SK-N-SH treated with all-trans-retinoic acid at 6 μM for 48 hours (cell line): ENCODE results near the gene TBXA2R.

ENCODE experiments used
- ATAC-seq: fragments of 200-7000 bp; cut with Tn5 transposase; 3 replicates; pipeline ENCODE4 v1.9.1; 2020; ENCODE audit warnings: mild to moderate bottlenecking, moderate library complexity
- ARNTL ChIP-seq: fragments of 450-650 bp; formaldehyde crosslinking; IDR thresholded peaks from 2 replicates; pipeline ENCODE4 v1.5.0; 2020; ENCODE audit warnings: low read depth, mild to moderate bottlenecking, moderate library complexity, borderline replicate concordance
- BACH2 ChIP-seq: fragments of 250-450 bp; sonication (Bioruptor Pico); IDR thresholded peaks from 2 replicates; pipeline ENCODE4 v1.9.0; 2021; ENCODE audit warnings: mild to moderate bottlenecking, borderline replicate concordance
- CSDC2 ChIP-seq: fragments of 250-450 bp; sonication (Bioruptor Pico); IDR thresholded peaks from 2 replicates; pipeline ENCODE4 v1.5.0; 2020; ENCODE audit warnings: mild to moderate bottlenecking, moderate library complexity
- CSRNP3 ChIP-seq: fragments of 250-450 bp; sonication (Bioruptor Pico); IDR thresholded peaks from 2 replicates; pipeline ENCODE4 v1.5.1; 2021; ENCODE audit warnings: mild to moderate bottlenecking, moderate library complexity
- ESRRG ChIP-seq: fragments of 250-450 bp; sonication (Bioruptor Pico); IDR thresholded peaks from 2 replicates; pipeline ENCODE4 v1.6.1; 2021; ENCODE audit warnings: mild to moderate bottlenecking
- GLIS3 ChIP-seq: fragments of 250-450 bp; sonication (Bioruptor Pico); IDR thresholded peaks from 2 replicates; pipeline ENCODE4 v1.5.0; 2020; ENCODE audit warnings: mild to moderate bottlenecking, moderate library complexity
- ISL1 ChIP-seq: fragments of 250-450 bp; sonication (Bioruptor Pico); IDR thresholded peaks from 2 replicates; pipeline ENCODE4 v2.1.2; 2022; ENCODE audit warnings: mild to moderate bottlenecking, moderate library complexity
- OSR1 ChIP-seq: fragments of 250-450 bp; sonication (Bioruptor Pico); IDR thresholded peaks from 2 replicates; pipeline ENCODE4 v1.8.0; 2022; ENCODE audit warnings: moderate library complexity, mild to moderate bottlenecking, inconsistent platforms
- PPARA ChIP-seq: fragments of 250-450 bp; sonication (Bioruptor Pico); IDR thresholded peaks from 2 replicates; pipeline ENCODE4 v1.5.0; 2020; ENCODE audit warnings: mild to moderate bottlenecking, borderline replicate concordance
- SNAI2 ChIP-seq: fragments of 250-450 bp; sonication (Bioruptor Pico); IDR thresholded peaks from 2 replicates; pipeline ENCODE4 v1.5.0; 2020; ENCODE audit warnings: mild to moderate bottlenecking, moderate library complexity
- TCF4 ChIP-seq: fragments of 250-450 bp; sonication (Bioruptor Pico); IDR thresholded peaks from 2 replicates; pipeline ENCODE4 v1.8.0; 2021; ENCODE audit warnings: mild to moderate bottlenecking, moderate library complexity, borderline replicate concordance
- TOX ChIP-seq: fragments of 250-450 bp; sonication (Bioruptor Pico); IDR thresholded peaks from 2 replicates; pipeline ENCODE4 v1.8.0; 2021; ENCODE audit warnings: mild to moderate bottlenecking, moderate library complexity, borderline replicate concordance
- ZC3H10 ChIP-seq: fragments of 250-450 bp; sonication (Bioruptor Pico); IDR thresholded peaks from 2 replicates; pipeline ENCODE4 v1.5.1; 2021; ENCODE audit warnings: mild to moderate bottlenecking, moderate library complexity
- ZFP3 ChIP-seq: fragments of 250-450 bp; sonication (Bioruptor Pico); IDR thresholded peaks from 2 replicates; pipeline ENCODE4 v1.5.0; 2020; ENCODE audit warnings: mild to moderate bottlenecking, moderate library complexity
- ZNF565 ChIP-seq: fragments of 450-650 bp; formaldehyde crosslinking; conservative IDR thresholded peaks from 2 replicates; pipeline ENCODE4 v1.5.0; 2020; ENCODE audit warnings: low read depth, mild to moderate bottlenecking, moderate library complexity
- ZNF70 ChIP-seq: fragments of 450-650 bp; formaldehyde crosslinking; IDR thresholded peaks from 2 replicates; pipeline ENCODE4 v1.5.0; 2020; ENCODE audit warnings: mild to moderate bottlenecking, moderate library complexity
- TF ChIP-seq, protein P1 (sequence below): fragments of 250-450 bp; sonication (Bioruptor Pico); IDR thresholded peaks from 2 replicates; pipeline ENCODE4 v1.8.0; 2020; ENCODE audit warnings: mild to moderate bottlenecking, moderate library complexity, borderline replicate concordance
- TF ChIP-seq, protein P2 (sequence below): fragments of 250-450 bp; sonication (Bioruptor Pico); IDR thresholded peaks from 2 replicates; pipeline ENCODE4 v1.8.0; 2021; ENCODE audit warnings: low read depth, mild to moderate bottlenecking, moderate library complexity, borderline replicate concordance
- TF ChIP-seq, protein P3 (sequence below): fragments of 250-450 bp; sonication (Bioruptor Pico); IDR thresholded peaks from 2 replicates; pipeline ENCODE4 v1.5.1; 2020; ENCODE audit warnings: low read depth, mild to moderate bottlenecking, moderate library complexity

Gene TBXA2R

DNA sequence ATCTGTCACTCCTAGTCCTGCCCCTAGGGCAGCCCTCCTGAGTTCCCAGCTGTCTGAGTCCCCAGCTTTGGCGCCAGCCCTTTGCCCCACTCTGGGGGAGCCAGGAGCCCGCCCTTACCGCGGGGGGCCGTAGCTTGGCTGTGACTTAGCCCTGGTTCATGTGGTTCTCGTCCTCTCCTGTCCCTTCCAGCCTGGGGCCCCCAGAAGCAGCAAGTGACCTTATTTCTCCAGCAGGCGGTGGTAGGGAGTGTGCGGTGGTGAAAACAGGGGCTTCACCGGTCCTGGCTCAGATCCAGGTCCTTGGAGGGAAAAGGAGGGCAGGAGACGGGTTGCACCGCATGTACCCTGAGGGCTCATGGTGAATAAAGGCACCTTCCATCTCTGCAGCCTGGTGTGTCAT lies 13.5 kb downstream of the TBXA2R start:
- no peak for TF ChIP-seq BACH2
- TF ChIP-seq ZFP3 (CRISPR knock-in tag), result no peak
- no peak for TF ChIP-seq TCF4
- TF ChIP-seq, protein P1, sequence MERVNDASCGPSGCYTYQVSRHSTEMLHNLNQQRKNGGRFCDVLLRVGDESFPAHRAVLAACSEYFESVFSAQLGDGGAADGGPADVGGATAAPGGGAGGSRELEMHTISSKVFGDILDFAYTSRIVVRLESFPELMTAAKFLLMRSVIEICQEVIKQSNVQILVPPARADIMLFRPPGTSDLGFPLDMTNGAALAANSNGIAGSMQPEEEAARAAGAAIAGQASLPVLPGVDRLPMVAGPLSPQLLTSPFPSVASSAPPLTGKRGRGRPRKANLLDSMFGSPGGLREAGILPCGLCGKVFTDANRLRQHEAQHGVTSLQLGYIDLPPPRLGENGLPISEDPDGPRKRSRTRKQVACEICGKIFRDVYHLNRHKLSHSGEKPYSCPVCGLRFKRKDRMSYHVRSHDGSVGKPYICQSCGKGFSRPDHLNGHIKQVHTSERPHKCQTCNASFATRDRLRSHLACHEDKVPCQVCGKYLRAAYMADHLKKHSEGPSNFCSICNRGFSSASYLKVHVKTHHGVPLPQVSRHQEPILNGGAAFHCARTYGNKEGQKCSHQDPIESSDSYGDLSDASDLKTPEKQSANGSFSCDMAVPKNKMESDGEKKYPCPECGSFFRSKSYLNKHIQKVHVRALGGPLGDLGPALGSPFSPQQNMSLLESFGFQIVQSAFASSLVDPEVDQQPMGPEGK (CRISPR knock-in tag), result no peak
- TF ChIP-seq TOX (CRISPR knock-in tag), result no peak
- TF ChIP-seq, protein P2, sequence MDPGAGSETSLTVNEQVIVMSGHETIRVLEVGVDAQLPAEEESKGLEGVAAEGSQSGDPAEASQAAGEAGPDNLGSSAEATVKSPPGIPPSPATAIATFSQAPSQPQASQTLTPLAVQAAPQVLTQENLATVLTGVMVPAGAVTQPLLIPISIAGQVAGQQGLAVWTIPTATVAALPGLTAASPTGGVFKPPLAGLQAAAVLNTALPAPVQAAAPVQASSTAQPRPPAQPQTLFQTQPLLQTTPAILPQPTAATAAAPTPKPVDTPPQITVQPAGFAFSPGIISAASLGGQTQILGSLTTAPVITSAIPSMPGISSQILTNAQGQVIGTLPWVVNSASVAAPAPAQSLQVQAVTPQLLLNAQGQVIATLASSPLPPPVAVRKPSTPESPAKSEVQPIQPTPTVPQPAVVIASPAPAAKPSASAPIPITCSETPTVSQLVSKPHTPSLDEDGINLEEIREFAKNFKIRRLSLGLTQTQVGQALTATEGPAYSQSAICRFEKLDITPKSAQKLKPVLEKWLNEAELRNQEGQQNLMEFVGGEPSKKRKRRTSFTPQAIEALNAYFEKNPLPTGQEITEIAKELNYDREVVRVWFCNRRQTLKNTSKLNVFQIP (CRISPR knock-in tag), result no peak
- TF ChIP-seq, protein P3, sequence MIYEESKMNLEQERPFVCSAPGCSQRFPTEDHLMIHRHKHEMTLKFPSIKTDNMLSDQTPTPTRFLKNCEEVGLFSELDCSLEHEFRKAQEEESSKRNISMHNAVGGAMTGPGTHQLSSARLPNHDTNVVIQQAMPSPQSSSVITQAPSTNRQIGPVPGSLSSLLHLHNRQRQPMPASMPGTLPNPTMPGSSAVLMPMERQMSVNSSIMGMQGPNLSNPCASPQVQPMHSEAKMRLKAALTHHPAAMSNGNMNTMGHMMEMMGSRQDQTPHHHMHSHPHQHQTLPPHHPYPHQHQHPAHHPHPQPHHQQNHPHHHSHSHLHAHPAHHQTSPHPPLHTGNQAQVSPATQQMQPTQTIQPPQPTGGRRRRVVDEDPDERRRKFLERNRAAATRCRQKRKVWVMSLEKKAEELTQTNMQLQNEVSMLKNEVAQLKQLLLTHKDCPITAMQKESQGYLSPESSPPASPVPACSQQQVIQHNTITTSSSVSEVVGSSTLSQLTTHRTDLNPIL (CRISPR knock-in tag), result no peak
- no peak for TF ChIP-seq CSDC2
- no peak for TF ChIP-seq ESRRG (CRISPR knock-in tag)
- no peak for TF ChIP-seq ZNF565 (CRISPR knock-in tag)
- TF ChIP-seq ZC3H10 (CRISPR knock-in tag), result no peak
- no peak for TF ChIP-seq CSRNP3 (CRISPR knock-in tag)
- TF ChIP-seq PPARA (CRISPR knock-in tag), result no peak
- TF ChIP-seq SNAI2 (CRISPR knock-in tag), result no peak
- TF ChIP-seq ISL1, result no peak
- no peak for TF ChIP-seq GLIS3
- no peak for TF ChIP-seq ZNF70 (CRISPR knock-in tag)
- TF ChIP-seq ARNTL (CRISPR knock-in tag), result no peak
- TF ChIP-seq, all 23 proteins: peak for 0
- ATAC-seq, result no peak

DNA sequence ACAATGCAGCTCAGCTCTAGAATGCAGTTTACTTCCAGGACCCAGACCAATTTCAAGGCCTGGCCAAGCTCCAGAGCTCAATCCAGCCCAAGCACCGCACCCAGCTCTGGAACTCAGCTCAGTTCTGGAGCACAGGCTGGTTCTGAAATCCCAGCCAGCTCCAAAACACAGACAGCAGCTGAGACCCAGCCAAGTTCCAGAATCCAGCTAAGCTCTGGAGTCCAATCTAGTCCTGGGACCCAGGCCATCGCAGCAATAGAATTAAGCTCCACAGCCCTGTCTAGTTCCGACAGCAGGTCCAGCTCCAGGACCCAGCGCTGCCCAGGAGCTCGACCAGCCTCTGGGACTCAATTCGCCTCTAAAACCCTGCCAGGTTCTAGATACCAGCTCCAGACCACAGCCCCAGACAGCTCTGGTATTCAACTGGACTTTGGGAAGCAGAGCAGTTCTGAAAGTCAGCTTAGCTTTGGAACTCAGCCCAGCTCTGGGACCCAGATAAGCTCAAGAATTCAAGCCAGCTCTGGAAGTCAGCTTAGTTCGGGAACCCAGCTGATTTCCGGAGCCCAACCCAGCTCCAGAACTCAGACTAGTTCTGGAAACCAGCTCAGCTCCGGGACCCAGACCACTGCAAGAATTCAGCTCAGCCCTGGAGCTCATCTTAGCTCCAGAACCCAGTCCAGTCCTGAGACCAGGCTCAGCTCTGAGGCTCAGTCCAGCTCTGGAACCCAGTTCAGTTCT lies 14.6 kb downstream of the TBXA2R start:
- TF ChIP-seq ZC3H10 (CRISPR knock-in tag), result no peak
- no peak for TF ChIP-seq ZNF565 (CRISPR knock-in tag)
- TF ChIP-seq SNAI2 (CRISPR knock-in tag), result no peak
- TF ChIP-seq, protein P3 (CRISPR knock-in tag), result no peak
- no peak for TF ChIP-seq OSR1 (CRISPR knock-in tag)
- TF ChIP-seq ISL1, result no peak
- no peak for ATAC-seq

DNA sequence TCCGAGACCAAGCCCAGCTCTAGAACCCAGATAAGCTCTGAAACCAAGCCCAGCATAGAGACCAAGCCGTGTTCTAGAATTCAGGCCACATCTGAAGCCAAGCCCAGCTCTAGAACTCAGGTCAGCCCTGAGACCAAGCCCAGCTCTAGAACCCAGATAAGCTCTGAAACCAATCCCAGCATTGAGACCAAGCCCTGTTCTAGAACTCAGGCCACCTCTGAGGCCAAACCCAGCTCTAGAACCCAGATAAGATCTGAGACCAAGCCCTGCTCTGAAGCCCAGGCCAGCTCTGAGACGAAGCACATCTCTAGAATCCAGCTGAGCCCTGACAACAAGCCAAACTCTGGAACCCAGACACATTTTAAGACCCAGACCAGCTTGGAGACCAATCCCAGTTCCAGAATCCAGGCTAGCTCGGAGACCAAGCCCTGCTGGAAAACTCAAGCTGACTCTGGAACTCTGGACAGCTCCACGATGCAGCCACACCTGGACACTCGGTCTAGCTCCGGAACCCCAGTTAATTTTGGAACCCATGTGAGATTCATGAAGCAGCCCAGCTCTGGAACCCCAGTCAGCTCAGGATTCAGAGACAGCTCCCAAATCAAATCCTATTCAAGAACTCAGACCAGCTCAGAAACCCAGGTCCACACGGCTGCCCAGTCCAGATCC lies 15.6 kb downstream of the TBXA2R start:
- ATAC-seq, result no peak
- TF ChIP-seq OSR1 (CRISPR knock-in tag), result no peak
- TF ChIP-seq, protein P2 (CRISPR knock-in tag), result no peak
- no peak for TF ChIP-seq CSRNP3 (CRISPR knock-in tag)
- no peak for TF ChIP-seq ZNF70 (CRISPR knock-in tag)
- TF ChIP-seq PPARA (CRISPR knock-in tag), result no peak
- TF ChIP-seq SNAI2 (CRISPR knock-in tag), result no peak
